Measurements from ENCODE around the gene RAB8A. TPM values are rescaled to one million over a fixed set of nuclear protein-coding genes. Genes with fewer than 3 reads are reported as not detected.

The RAB8A gene
- total RNA-seq, 6 experiments from 2014 or later, result 93.5 to 103 (median 100) TPM

- Mint-ChIP-seq H3K36me3 (ENCODE audit: low read depth) (no peaks in the 10 kb centered on the region), H3K4me1 (ENCODE audit: low read depth) (peaks cover 23% of the 10 kb centered on the region), H3K27ac (peak overlapping the region; percentile 85; the same call in 1 of the 2 replicates), H3K9me3 (no peaks in the 10 kb centered on the region), H3K27me3 (ENCODE audit: insufficient read depth) (no peaks in the 10 kb centered on the region), H3K4me3 (peak overlapping the region; percentile 50; the same call in 1 of the 2 replicates)
- no peak for TF ChIP-seq CTCF (IDR thresholded peaks at IDR 0.05)
- peak; percentile 60 for DNase-seq
Observed at GRCh38 chr19:16067205-16067938, 44.3 kb upstream of the RAB8A start.

GRCh38 chr19:16068696-16069259, 42.9 kb upstream of the RAB8A start:
- DNase-seq, result no peak
- Mint-ChIP-seq H3K4me3 (no peak overlapping the region), H3K27ac (no peak overlapping the region), H3K4me1 (ENCODE audit: low read depth) (peaks cover 13% of the 10 kb centered on the region), H3K9me3 (no peaks in the 10 kb centered on the region), H3K36me3 (ENCODE audit: low read depth) (no peaks in the 10 kb centered on the region), H3K27me3 (ENCODE audit: insufficient read depth) (no peaks in the 10 kb centered on the region)
- TF ChIP-seq CTCF (IDR thresholded peaks at IDR 0.05), result no peak

- TF ChIP-seq CTCF (IDR thresholded peaks at IDR 0.05), result no peak
- Mint-ChIP-seq H3K9me3 (no peaks in the 10 kb centered on the region), H3K4me3 (no peak overlapping the region), H3K4me1 (ENCODE audit: low read depth) (peaks cover 14% of the 10 kb centered on the region), H3K36me3 (ENCODE audit: low read depth) (no peaks in the 10 kb centered on the region), H3K27me3 (ENCODE audit: insufficient read depth) (no peaks in the 10 kb centered on the region), H3K27ac (no peak overlapping the region)
- DNase-seq, result no peak
Observed at GRCh38 chr19:16069813-16070365, 41.8 kb upstream of the RAB8A start.

GRCh38 chr19:16070366-16070990, 41.2 kb upstream of the RAB8A start:
- Mint-ChIP-seq H3K36me3 (ENCODE audit: low read depth) (no peaks in the 10 kb centered on the region), H3K9me3 (no peaks in the 10 kb centered on the region), H3K27ac (no peak overlapping the region), H3K4me1 (ENCODE audit: low read depth) (peaks cover 20% of the 10 kb centered on the region), H3K4me3 (no peak overlapping the region), H3K27me3 (ENCODE audit: insufficient read depth) (no peaks in the 10 kb centered on the region)
- DNase-seq, result no peak
- TF ChIP-seq CTCF (IDR thresholded peaks at IDR 0.05), result no peak

GRCh38 chr19:16071072-16071691, 40.5 kb upstream of the RAB8A start:
- Mint-ChIP-seq H3K9me3 (no peaks in the 10 kb centered on the region), H3K4me3 (no peak overlapping the region), H3K36me3 (ENCODE audit: low read depth) (no peaks in the 10 kb centered on the region), H3K27ac (no peak overlapping the region), H3K4me1 (ENCODE audit: low read depth) (peaks cover 23% of the 10 kb centered on the region), H3K27me3 (ENCODE audit: insufficient read depth) (no peaks in the 10 kb centered on the region)
- no peak for DNase-seq
- no peak for TF ChIP-seq CTCF (IDR thresholded peaks at IDR 0.05)
